Endothelial cell of umbilical vein (primary cell): ENCODE results near the gene RAP1GAP. TPM values are rescaled to one million over a fixed set of nuclear protein-coding genes. Genes with fewer than 3 reads are reported as not detected.

Experiments
- BruUV-seq: library from RNA; stranded (reverse); fragments of 400-500 nt; replicated peaks from 2 replicates; lab custom pipeline; 2021; lab: Mats Ljungman, UMichigan
- CTCF ChIA-PET: fragments of 300-600, 350-600 bp; sonication (Branson Sonifier 250); formaldehyde crosslinking; loops from one replicate; lab custom pipeline; 2021; ENCODE audit warnings: antibody characterized with exemption, inconsistent platforms; lab: Charles Lee
- POLR2A ChIA-PET: fragments of 300-600, 350-600 bp; sonication (Branson Sonifier 250); formaldehyde crosslinking; loops from one replicate; lab custom pipeline; 2021; ENCODE audit warnings: antibody characterized with exemption, inconsistent platforms; lab: Charles Lee
- DNase-seq: peaks from one replicate; pipeline ENCODE4 v3.0.0-alpha.2; 2011; ENCODE audit warnings: low read depth, low spot score
- FAIRE-seq: peaks from 2 replicates; lab custom pipeline; 2011; peaks lifted over from hg19 to GRCh38; lab: Jason Lieb, UNC
- H2AFZ ChIP-seq: 2 replicates; pipeline ENCODE4 v1.6.0; 2012; ENCODE audit warnings: low read depth, low read length, control low read depth, inconsistent platforms
- H3K27ac ChIP-seq: 2 replicates; pipeline ENCODE4 v1.5.1; 2011; ENCODE audit warnings: low read depth, mild to moderate bottlenecking, control low read depth, low read length, moderate library complexity; ENCODE audit not compliant: insufficient read depth
- H3K27me3 ChIP-seq, 2 experiments: 2 replicates each; pipeline versions ENCODE4 v1.6.0 to v1.6.1; 2011; ENCODE audit warnings: low read length in 2 of 2, mixed read lengths in 1 of 2; ENCODE audit not compliant: control insufficient read depth in 2 of 2, insufficient read depth in 2 of 2
- H3K36me3 ChIP-seq, 2 experiments: 2 replicates in 1 of 2; 3 replicates in 1 of 2; pipeline ENCODE4 v1.5.1; 2011; ENCODE audit warnings: low read length in 2 of 2, mild to moderate bottlenecking in 1 of 2, moderate library complexity in 1 of 2; ENCODE audit not compliant: control insufficient read depth in 2 of 2, insufficient read depth in 2 of 2; ENCODE audit errors: extremely low read depth in 1 of 2
- H3K4me1 ChIP-seq: 3 replicates; pipeline ENCODE4 v1.5.1; 2011; ENCODE audit warnings: mild to moderate bottlenecking, low read length; ENCODE audit not compliant: control insufficient read depth, insufficient read depth; ENCODE audit errors: extremely low read depth
- H3K4me2 ChIP-seq: 2 replicates; pipeline ENCODE4 v1.6.1; 2011; ENCODE audit warnings: low read length, control low read depth, mixed read lengths; ENCODE audit not compliant: insufficient read depth
- H3K4me3 ChIP-seq, 3 experiments: fragments of 200-600 bp in 1 of 3; sonication (generic), shearing (Covaris generic) in 1 of 3; replicated peaks in 1 of 3; 2 replicates each; pipeline ENCODE4 v1.5.1; 2011 to 2016; ENCODE audit warnings: control low read depth in 3 of 3, low read length in 3 of 3, mild to moderate bottlenecking in 2 of 3, inconsistent platforms in 1 of 3, low read depth in 1 of 3, moderate library complexity in 1 of 3; ENCODE audit not compliant: insufficient read depth in 1 of 3
- H3K79me2 ChIP-seq: 2 replicates; pipeline ENCODE4 v1.6.0; 2012; ENCODE audit warnings: low read length, inconsistent platforms; ENCODE audit not compliant: control insufficient read depth, insufficient read depth
- H3K9ac ChIP-seq: replicated peaks from 2 replicates; pipeline ENCODE3; 2011; ENCODE audit warnings: low read length, control low read depth; ENCODE audit not compliant: insufficient read depth; ENCODE audit errors: extremely low read depth
- H3K9me1 ChIP-seq: replicated peaks from 3 replicates; pipeline ENCODE4 v1.6.0; 2011; ENCODE audit warnings: mild to moderate bottlenecking, low read length; ENCODE audit not compliant: control insufficient read depth, insufficient read depth; ENCODE audit errors: extremely low read depth
- H3K9me3 ChIP-seq: replicated peaks from 2 replicates; pipeline ENCODE4 v1.5.1; 2012; ENCODE audit warnings: low read length, inconsistent platforms; ENCODE audit not compliant: control insufficient read depth, insufficient read depth
- H4K20me1 ChIP-seq: replicated peaks from 2 replicates; pipeline ENCODE3; 2011; ENCODE audit warnings: mild to moderate bottlenecking, low read length; ENCODE audit not compliant: control insufficient read depth, insufficient read depth; ENCODE audit errors: extremely low read depth
- CTCF ChIP-seq, 2 donors: IDR thresholded peaks; 1 replicate in 1 of 2; 2 replicates in 1 of 2; pipeline ENCODE4 v1.5.1; 2011; ENCODE audit warnings: low read length in 2 of 2, mild to moderate bottlenecking in 2 of 2, moderate library complexity in 2 of 2, control low read depth in 1 of 2, inconsistent platforms in 1 of 2, low read depth in 1 of 2; ENCODE audit not compliant: insufficient read depth in 1 of 2; ENCODE audit errors: extremely low read depth in 1 of 2
- EZH2 ChIP-seq: IDR thresholded peaks from 2 replicates; pipeline ENCODE4 v1.6.1; 2012; ENCODE audit warnings: borderline replicate concordance, low read depth, mild to moderate bottlenecking, moderate library complexity, low read length, inconsistent platforms; ENCODE audit not compliant: severe bottlenecking
- FOS ChIP-seq: IDR thresholded peaks from 2 replicates; pipeline ENCODE4 v1.6.1; 2011; ENCODE audit warnings: mild to moderate bottlenecking, low read length, moderate library complexity, borderline replicate concordance; ENCODE audit not compliant: insufficient read depth
- GATA2 ChIP-seq: IDR thresholded peaks from 2 replicates; pipeline ENCODE4 v1.7.0; 2011; ENCODE audit warnings: low read depth, mild to moderate bottlenecking, moderate library complexity, mixed read lengths, low read length; ENCODE audit not compliant: insufficient read length, insufficient read depth
- JUN ChIP-seq: IDR thresholded peaks from 2 replicates; pipeline ENCODE4 v1.6.1; 2011; ENCODE audit warnings: borderline replicate concordance, low read depth; ENCODE audit not compliant: insufficient read length, insufficient read depth
- MAX ChIP-seq: IDR thresholded peaks from 2 replicates; pipeline ENCODE4 v1.6.1; 2011; ENCODE audit not compliant: insufficient read depth, insufficient read length
- dilution Hi-C: fragments of 300-500 bp; cut with MboI; formaldehyde crosslinking; loops from one replicate; pipeline ENCODE4 v1.15.0; 2019; ENCODE audit warnings: low sequenced_read_pairs; ENCODE audit not compliant: extremely low pct_ligation_motif_present
- intact Hi-C: fragments of 100-400 bp; cut with micrococcal nuclease; formaldehyde crosslinking; loops from one replicate; pipeline ENCODE4 v1.10.0; 2022
- polyA plus RNA-seq, 4 experiments: library from polyadenylated mRNA; depleted of rRNA in 3 of 4; stranded (reverse) in 3 of 4; unstranded in 1 of 4; fragments of >200 nt; gene quantifications; 2 replicates each; pipeline versions ENCODE4 v1.2.1 to v1.2.3, GENCODE V29; 2011 to 2012; ENCODE audit warnings: missing spikeins in 1 of 4
- total RNA-seq: library from RNA; stranded (reverse); gene quantifications from 2 replicates; pipeline ENCODE4 v1.2.3, GENCODE V29; 2021

RAP1GAP gene
- total and polyA plus RNA-seq, 2 donors (not counting 3 experiments of a cell fraction or from before 2014, with no cell fraction given), result 0.07 to 0.20 TPM

- no peak for FAIRE-seq
- no peak for DNase-seq
- peaks cover 18% of the 10 kb centered on the region for H3K79me2 ChIP-seq
- no peak overlapping the region for H3K27ac ChIP-seq
- ChIA-PET CTCF (interaction anchor here (0.6 to 1.7 kb wide), 2 partner anchors 10 to 13 kb away, joined by 3 to 5 read pairs; no protein-coding TSS in a partner anchor), POLR2A (no interaction called here)
- H3K9me3 ChIP-seq, result no peaks in the 10 kb centered on the region
- no TSS peak for BruUV-seq
- H4K20me1 ChIP-seq, result no peaks in the 10 kb centered on the region
- H3K4me2 ChIP-seq, result no peak overlapping the region
- intact Hi-C loops, result loop anchor here (5.0 to 10.0 kb wide), 2 partner anchors 116 to 323 kb away; no protein-coding TSS in a partner anchor
- TF ChIP-seq FOS (no peak), EZH2 (no peak)
- dilution Hi-C loops, result no loop called here
- no peak overlapping the region for H2AFZ ChIP-seq
- H3K36me3 ChIP-seq, result peaks cover 17 to 41% of the 10 kb centered on the region in 2 experiments
- H3K4me1 ChIP-seq, result peaks cover 11% of the 10 kb centered on the region
- no peaks in the 10 kb centered on the region for H3K27me3 ChIP-seq
- no peak overlapping the region for H3K9ac ChIP-seq
- H3K4me3 ChIP-seq, result no peak overlapping the region
- no peaks in the 10 kb centered on the region for H3K9me1 ChIP-seq
Measured at GRCh38 chr1:21701401-21701800, 32.2 kb upstream of the RAP1GAP start.

GRCh38 chr1:21700094-21700493 is 30.9 kb upstream of the RAP1GAP start:
- Histone ChIP-seq H3K79me2 (peaks cover 16% of the 10 kb centered on the region), H3K4me3 (no peak overlapping the region), H3K36me3 (peaks cover 16 to 40% of the 10 kb centered on the region in 2 experiments), H2AFZ (no peak overlapping the region), H4K20me1 (no peaks in the 10 kb centered on the region), H3K9me1 (no peaks in the 10 kb centered on the region), H3K9me3 (no peaks in the 10 kb centered on the region), H3K4me2 (no peak overlapping the region), H3K27ac (no peak overlapping the region), H3K4me1 (peaks cover 9% of the 10 kb centered on the region), H3K9ac (no peak overlapping the region), H3K27me3 (no peaks in the 10 kb centered on the region)
- no TSS peak for BruUV-seq
- FAIRE-seq (no peak), DNase-seq (no peak)
- no peak for TF ChIP-seq CTCF (IDR thresholded peaks at IDR 0.05; ENCODE audit: extremely low read depth in 1 of 2, insufficient read depth in 1 of 2, low read depth in 1 of 2, low read length in 2 of 2)
- TF ChIP-seq GATA2, result no peak
- no peak for TF ChIP-seq MAX
- TF ChIP-seq JUN, result no peak
- CTCF ChIA-PET, result no interaction called here
- intact Hi-C loops, result loop anchor here (5.0 to 10.0 kb wide), 2 partner anchors 117 to 325 kb away; no protein-coding TSS in a partner anchor
- dilution Hi-C loops, result no loop called here
- POLR2A ChIA-PET, result no interaction called here
